ENCODE results near the gene REG1B.

The REG1B gene

GRCh38 chr2:79087785-79088364 lies at the start of gene REG1B:
Gene REG1B (minus strand): TSS chr2:79087993. CDS start chr2:79087612, 381 bp downstream.
- no peak for DNase-seq

GRCh38 chr2:79131687-79132086 lies 43.9 kb upstream of the REG1B start:
- DNase-seq, result no peak

GRCh38 chr2:79129804-79130203 lies 42.0 kb upstream of the REG1B start:
- DNase-seq, result no peak

GRCh38 chr2:79129260-79129659 lies 41.5 kb upstream of the REG1B start:
- no peak for DNase-seq

- DNase-seq, result no peak
Measured at GRCh38 chr2:79128406-79128805, 40.6 kb upstream of the REG1B start.

- DNase-seq, result no peak
Measured at GRCh38 chr2:79125721-79125985, 37.9 kb upstream of the REG1B start.

- no peak for DNase-seq
Measured at GRCh38 chr2:79124907-79125720, 37.3 kb upstream of the REG1B start.

GRCh38 chr2:79122676-79123075 lies 34.9 kb upstream of the REG1B start:
- DNase-seq, result no peak

- no peak for DNase-seq
Measured at GRCh38 chr2:79120194-79120713, 32.5 kb upstream of the REG1B start, which contains the start of gene REG1A. Gene REG1A (plus strand): TSS chr2:79120488. CDS start chr2:79120862, 374 bp downstream.

GRCh38 chr2:79116997-79117928 lies 29.5 kb upstream of the REG1B start:
- no peak for DNase-seq

- DNase-seq, result no peak
Measured at GRCh38 chr2:79114797-79115494, 27.2 kb upstream of the REG1B start.

- no peak for DNase-seq
Measured at GRCh38 chr2:79112269-79112668, 24.5 kb upstream of the REG1B start.

GRCh38 chr2:79105259-79105658 lies 17.5 kb upstream of the REG1B start:
- DNase-seq, result no peak

GRCh38 chr2:79103214-79103613 lies 15.4 kb upstream of the REG1B start:
- DNase-seq, result no peak

- DNase-seq, result no peak
Measured at GRCh38 chr2:79101024-79101423, 13.2 kb upstream of the REG1B start.

GRCh38 chr2:79100285-79100684 lies 12.5 kb upstream of the REG1B start:
- no peak for DNase-seq

- no peak for DNase-seq
Measured at GRCh38 chr2:79099140-79099686, 11.4 kb upstream of the REG1B start.

GRCh38 chr2:79097843-79098242 lies 10.1 kb upstream of the REG1B start:
- DNase-seq, result no peak

GRCh38 chr2:79090693-79091092 lies 2.9 kb upstream of the REG1B start:
- DNase-seq, result no peak

- no peak for DNase-seq
Measured at GRCh38 chr2:79086255-79086654, 1.5 kb downstream of the REG1B start.

GRCh38 chr2:79085382-79085781 lies 2.4 kb downstream of the REG1B start:
- no peak for DNase-seq

- DNase-seq, result no peak
Measured at GRCh38 chr2:79084495-79085135, 3.2 kb downstream of the REG1B start.

Data from inflammatory macrophage treated with lipopolysaccharide for 4 hours (primary cell).